HG02571 (cell line): ENCODE results near the gene MEGF11.

Source experiments
- ATAC-seq: cut with Tn5 transposase; IDR thresholded peaks from one replicate; pipeline ENCODE4 v1.9.1; 2021; ENCODE audit warnings: mild to moderate bottlenecking, moderate library complexity; ENCODE audit not compliant: unreplicated experiment

Gene MEGF11

GRCh38 chr15:66041276-66041675 lies 212.3 kb downstream of the MEGF11 start:
- ATAC-seq, result no peak

- ATAC-seq, result no peak
These were observed 213.2 kb downstream of the MEGF11 start for GRCh38 chr15:66040211-66040892.

GRCh38 chr15:66039117-66039871 lies 214.3 kb downstream of the MEGF11 start:
- no peak for ATAC-seq

- no peak for ATAC-seq
These were observed 215.0 kb downstream of the MEGF11 start for GRCh38 chr15:66038387-66039116.

GRCh38 chr15:66036859-66037258 lies 216.7 kb downstream of the MEGF11 start:
- no peak for ATAC-seq

GRCh38 chr15:66035901-66036300 lies 217.6 kb downstream of the MEGF11 start:
- ATAC-seq, result no peak

GRCh38 chr15:66033143-66033542 lies 220.4 kb downstream of the MEGF11 start:
- ATAC-seq, result no peak

- no peak for ATAC-seq
These were observed 221.5 kb downstream of the MEGF11 start for GRCh38 chr15:66032006-66032405.

GRCh38 chr15:66030650-66031049 lies 222.9 kb downstream of the MEGF11 start:
- no peak for ATAC-seq

GRCh38 chr15:66029650-66030049 lies 223.9 kb downstream of the MEGF11 start:
- ATAC-seq, result no peak

GRCh38 chr15:66027268-66027805 lies 226.2 kb downstream of the MEGF11 start:
- ATAC-seq, result no peak

GRCh38 chr15:66025972-66026371 lies 227.6 kb downstream of the MEGF11 start:
- ATAC-seq, result no peak

- ATAC-seq, result no peak
These were observed 228.5 kb downstream of the MEGF11 start for GRCh38 chr15:66025015-66025452.

GRCh38 chr15:66024116-66024515 lies 229.4 kb downstream of the MEGF11 start:
- ATAC-seq, result no peak

- no peak for ATAC-seq
These were observed 230.1 kb downstream of the MEGF11 start for GRCh38 chr15:66023311-66023972.

GRCh38 chr15:66022163-66022525 lies 231.4 kb downstream of the MEGF11 start:
- no peak for ATAC-seq

- no peak for ATAC-seq
These were observed 231.9 kb downstream of the MEGF11 start for GRCh38 chr15:66021496-66022162.

- no peak for ATAC-seq
These were observed 233.6 kb downstream of the MEGF11 start for GRCh38 chr15:66019826-66020398.

GRCh38 chr15:66019368-66019767 lies 234.2 kb downstream of the MEGF11 start:
- ATAC-seq, result no peak

GRCh38 chr15:66018488-66018797 lies 235.1 kb downstream of the MEGF11 start:
- ATAC-seq, result no peak
